ENCODE data around the gene IFNL4.

GRCh38 chr19:39270036-39270871, 21.6 kb upstream of the IFNL4 start:
- TF ChIP-seq PATZ1 (CRISPR knock-in tag; IDR thresholded peaks at IDR 0.05; ENCODE audit: borderline replicate concordance): no peak
- no peak for TF ChIP-seq POLR2B (IDR thresholded peaks at IDR 0.05; ENCODE audit: low read depth, partially characterized antibody)
- TF ChIP-seq RBFOX2 (IDR thresholded peaks at IDR 0.05; ENCODE audit: low read depth, low read length): no peak

Data from K562 (cell line).